ENCODE data around the gene PLA2G2C.

The PLA2G2C gene

GRCh38 chr1:20184997-20185833, 1.1 kb downstream of the PLA2G2C start:
- TF ChIP-seq REST (IDR thresholded peaks at IDR 0.05; ENCODE audit: insufficient read depth in 1 of 2, low read depth in 2 of 2, low read length in 2 of 2) (no peak), TAF1 (IDR thresholded peaks at IDR 0.05; ENCODE audit: borderline replicate concordance, insufficient read depth, low read length) (no peak), POLR2AphosphoS5 (IDR thresholded peaks at IDR 0.05; ENCODE audit: low read depth, low read length) (no peak), FOXP2 (optimal IDR thresholded peaks at IDR 0.05; ENCODE audit: borderline replicate concordance, extremely low read depth, extremely low read length, insufficient read depth) (no peak), SIN3A (IDR thresholded peaks at IDR 0.05; ENCODE audit: borderline replicate concordance, insufficient read depth, low read length) (no peak)

- no peak for TF ChIP-seq TAF1 (IDR thresholded peaks at IDR 0.05; ENCODE audit: borderline replicate concordance, insufficient read depth, low read length)
- no peak for TF ChIP-seq SIN3A (IDR thresholded peaks at IDR 0.05; ENCODE audit: borderline replicate concordance, insufficient read depth, low read length)
- no peak for TF ChIP-seq REST (IDR thresholded peaks at IDR 0.05; ENCODE audit: insufficient read depth in 1 of 2, low read depth in 2 of 2, low read length in 2 of 2)
These were observed 1.8 kb downstream of the PLA2G2C start for GRCh38 chr1:20184481-20184900.

- TF ChIP-seq TAF1 (IDR thresholded peaks at IDR 0.05; ENCODE audit: borderline replicate concordance, insufficient read depth, low read length) (no peak), FOXP2 (optimal IDR thresholded peaks at IDR 0.05; ENCODE audit: borderline replicate concordance, extremely low read depth, extremely low read length, insufficient read depth) (no peak), REST (IDR thresholded peaks at IDR 0.05; ENCODE audit: insufficient read depth in 1 of 2, low read depth in 2 of 2, low read length in 2 of 2) (no peak), SIN3A (IDR thresholded peaks at IDR 0.05; ENCODE audit: borderline replicate concordance, insufficient read depth, low read length) (no peak), POLR2AphosphoS5 (IDR thresholded peaks at IDR 0.05; ENCODE audit: low read depth, low read length) (no peak)
These were observed 2.6 kb downstream of the PLA2G2C start for GRCh38 chr1:20183616-20184271.

GRCh38 chr1:20183035-20183434, 3.3 kb downstream of the PLA2G2C start:
- TF ChIP-seq SIN3A (IDR thresholded peaks at IDR 0.05; ENCODE audit: borderline replicate concordance, insufficient read depth, low read length) = no peak
- TF ChIP-seq FOXP2 (optimal IDR thresholded peaks at IDR 0.05; ENCODE audit: borderline replicate concordance, extremely low read depth, extremely low read length, insufficient read depth) = no peak
- TF ChIP-seq TAF1 (IDR thresholded peaks at IDR 0.05; ENCODE audit: borderline replicate concordance, insufficient read depth, low read length) = no peak
- no peak for TF ChIP-seq POLR2AphosphoS5 (IDR thresholded peaks at IDR 0.05; ENCODE audit: low read depth, low read length)
- TF ChIP-seq REST (IDR thresholded peaks at IDR 0.05; ENCODE audit: insufficient read depth in 1 of 2, low read depth in 2 of 2, low read length in 2 of 2) = no peak
